Tibial nerve (tissue), 3 donors: ENCODE measurements around the gene DLGAP4.

Experiments used
- POLR2A ChIP-seq, 2 donors: fragments of 450-650 bp; IDR thresholded peaks; one replicate each; pipeline ENCODE4 v1.6.1; 2017; ENCODE audit warnings: antibody characterized with exemption in 2 of 2, mild to moderate bottlenecking in 2 of 2, moderate library complexity in 2 of 2
- TF ChIP-seq, protein P1 (sequence below), 5 experiments: fragments of 200-600 bp in 3 of 5; fragments of 450-650 bp in 2 of 5; sonication (generic) in 3 of 5; IDR thresholded peaks; one replicate each; pipeline ENCODE4 v1.5.1; 2016 to 2019; ENCODE audit warnings: antibody characterized with exemption in 5 of 5, mild to moderate bottlenecking in 3 of 5, moderate library complexity in 2 of 5

DNA sequence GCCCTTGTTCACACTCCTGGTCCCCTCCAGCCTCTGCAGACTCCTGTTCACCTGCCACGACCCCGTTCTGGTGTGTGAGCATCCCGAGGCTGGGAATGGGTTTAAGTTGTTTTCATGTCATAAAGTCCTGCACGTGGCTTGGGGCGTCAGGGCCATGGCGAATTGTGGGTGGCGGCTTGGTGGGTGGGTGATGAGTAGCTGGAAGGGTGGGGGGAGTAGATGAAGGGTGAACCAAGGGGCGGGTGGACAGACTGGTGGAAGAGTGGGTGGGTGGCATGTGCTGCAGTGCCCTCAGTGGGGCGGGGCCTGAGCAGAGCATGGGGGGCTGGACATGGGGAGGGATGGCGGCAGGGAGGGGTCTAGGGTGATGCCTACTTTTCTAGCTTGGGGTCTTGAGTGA is 54.3 kb downstream of the DLGAP4 start:
- TF ChIP-seq, protein P1, sequence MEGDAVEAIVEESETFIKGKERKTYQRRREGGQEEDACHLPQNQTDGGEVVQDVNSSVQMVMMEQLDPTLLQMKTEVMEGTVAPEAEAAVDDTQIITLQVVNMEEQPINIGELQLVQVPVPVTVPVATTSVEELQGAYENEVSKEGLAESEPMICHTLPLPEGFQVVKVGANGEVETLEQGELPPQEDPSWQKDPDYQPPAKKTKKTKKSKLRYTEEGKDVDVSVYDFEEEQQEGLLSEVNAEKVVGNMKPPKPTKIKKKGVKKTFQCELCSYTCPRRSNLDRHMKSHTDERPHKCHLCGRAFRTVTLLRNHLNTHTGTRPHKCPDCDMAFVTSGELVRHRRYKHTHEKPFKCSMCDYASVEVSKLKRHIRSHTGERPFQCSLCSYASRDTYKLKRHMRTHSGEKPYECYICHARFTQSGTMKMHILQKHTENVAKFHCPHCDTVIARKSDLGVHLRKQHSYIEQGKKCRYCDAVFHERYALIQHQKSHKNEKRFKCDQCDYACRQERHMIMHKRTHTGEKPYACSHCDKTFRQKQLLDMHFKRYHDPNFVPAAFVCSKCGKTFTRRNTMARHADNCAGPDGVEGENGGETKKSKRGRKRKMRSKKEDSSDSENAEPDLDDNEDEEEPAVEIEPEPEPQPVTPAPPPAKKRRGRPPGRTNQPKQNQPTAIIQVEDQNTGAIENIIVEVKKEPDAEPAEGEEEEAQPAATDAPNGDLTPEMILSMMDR (IDR thresholded peaks at IDR 0.05) = no peak
- no peak for TF ChIP-seq POLR2A (IDR thresholded peaks at IDR 0.05)
